K562 (cell line): Measurements from ENCODE around the gene COL9A3. TPM values are rescaled to one million over a fixed set of nuclear protein-coding genes. Genes with fewer than 3 reads are reported as not detected.

ENCODE experiments used
- ARID1B ChIP-seq: fragments of 450-650 bp; IDR thresholded peaks from 2 replicates; pipeline ENCODE4 v1.6.1; 2016; ENCODE audit warnings: antibody characterized with exemption, mild to moderate bottlenecking, inconsistent platforms
- BCOR ChIP-seq: fragments of 450-650 bp; IDR thresholded peaks from 2 replicates; pipeline ENCODE4 v1.6.1; 2016
- CBX3 ChIP-seq, 2 experiments: IDR thresholded peaks; 1 replicate in 1 of 2; 2 replicates in 1 of 2; pipeline ENCODE4 v1.6.1; 2012; ENCODE audit warnings: inconsistent platforms in 2 of 2, low read length in 2 of 2, borderline replicate concordance in 1 of 2, control low read depth in 1 of 2
- CCNT2 ChIP-seq: IDR thresholded peaks from 2 replicates; pipeline ENCODE4 v1.6.1; 2011; ENCODE audit warnings: borderline replicate concordance, low read depth, mild to moderate bottlenecking, moderate library complexity, mixed read lengths, low read length; ENCODE audit not compliant: insufficient read length; ENCODE audit errors: extremely low read depth
- CXXC5 ChIP-seq: fragments of 250-450 bp; sonication (Bioruptor Pico); IDR thresholded peaks from 2 replicates; pipeline ENCODE4 v1.8.0; 2022; ENCODE audit warnings: inconsistent platforms, mild to moderate bottlenecking, moderate library complexity
- DMBX1 ChIP-seq: fragments of 250-450 bp; sonication (Bioruptor Pico); IDR thresholded peaks from 2 replicates; pipeline ENCODE4 v1.8.0; 2022; ENCODE audit warnings: inconsistent platforms, mild to moderate bottlenecking, moderate library complexity, borderline replicate concordance
- EGR1 ChIP-seq: fragments of 450-650 bp; conservative IDR thresholded peaks from 2 replicates; pipeline ENCODE4 v1.6.1; 2017; ENCODE audit warnings: mild to moderate bottlenecking
- EP300 ChIP-seq: IDR thresholded peaks from 2 replicates; pipeline ENCODE4 v1.6.1; 2012; ENCODE audit warnings: low read length, improper control_type of control experiment
- ERF ChIP-seq: fragments of 450-650 bp; formaldehyde crosslinking; IDR thresholded peaks from 2 replicates; pipeline ENCODE4 v1.4.0; 2020; ENCODE audit warnings: mild to moderate bottlenecking, mixed read lengths
- GTF2E2 ChIP-seq: fragments of 200-800 bp; sonication (Bioruptor generic); IDR thresholded peaks from 2 replicates; pipeline ENCODE4 v1.6.1; 2016; ENCODE audit warnings: missing genetic modification characterization, missing compliant biosample characterization
- HNRNPH1 ChIP-seq: fragments of 200-400 bp; formaldehyde crosslinking; optimal IDR thresholded peaks from 2 replicates; pipeline ENCODE3; 2017; ENCODE audit warnings: low read depth, mild to moderate bottlenecking, low read length, moderate library complexity
- KDM1A ChIP-seq, 2 experiments: fragments of 450-650 bp; IDR thresholded peaks; 2 replicates each; pipeline ENCODE4 v1.6.1; 2016; ENCODE audit warnings: mild to moderate bottlenecking in 2 of 2
- MAZ ChIP-seq, 2 experiments: fragments of 450-650 bp in 1 of 2; sonication (generic) in 1 of 2; formaldehyde crosslinking; IDR thresholded peaks in 1 of 2; conservative IDR thresholded peaks in 1 of 2; 2 replicates each; pipeline versions ENCODE4 v1.4.0 to v1.5.0; 2020; ENCODE audit warnings: mild to moderate bottlenecking in 1 of 2, missing genetic modification reagents in 1 of 2
- MTF1 ChIP-seq: fragments of 250-450 bp; sonication (Bioruptor Pico); IDR thresholded peaks from 2 replicates; pipeline ENCODE4 v1.9.0; 2021; ENCODE audit warnings: moderate library complexity, mild to moderate bottlenecking, inconsistent platforms, borderline replicate concordance
- PATZ1 ChIP-seq: fragments of 250-450 bp; sonication (Bioruptor Pico); IDR thresholded peaks from 2 replicates; pipeline ENCODE4 v1.5.0; 2020; ENCODE audit warnings: mild to moderate bottlenecking, borderline replicate concordance
- PCBP1 ChIP-seq: fragments of 200-400 bp; formaldehyde crosslinking; IDR thresholded peaks from 2 replicates; pipeline ENCODE4 v1.6.1; 2018; ENCODE audit warnings: mild to moderate bottlenecking, low read depth, low read length; ENCODE audit not compliant: poor library complexity, severe bottlenecking
- POLR2B ChIP-seq: fragments of 450-650 bp; IDR thresholded peaks from 2 replicates; pipeline ENCODE4 v1.6.1; 2018; ENCODE audit warnings: low read depth; ENCODE audit not compliant: partially characterized antibody
- RB1 ChIP-seq: fragments of 450-650 bp; IDR thresholded peaks from 2 replicates; pipeline ENCODE4 v1.6.1; 2017; ENCODE audit warnings: low read depth, mild to moderate bottlenecking
- RCOR1 ChIP-seq, 2 experiments: IDR thresholded peaks; 2 replicates each; pipeline ENCODE4 v1.6.1; 2012; ENCODE audit warnings: low read depth in 2 of 2, low read length in 2 of 2, borderline replicate concordance in 1 of 2, improper control_type of control experiment in 1 of 2
- SAP30 ChIP-seq: fragments of 200-600 bp; sonication (generic); IDR thresholded peaks from 2 replicates; pipeline ENCODE4 v1.6.1; 2012; ENCODE audit warnings: borderline replicate concordance, low read depth, mild to moderate bottlenecking, moderate library complexity, low read length, control low read depth, inconsistent platforms; ENCODE audit not compliant: insufficient read depth, poor library complexity, severe bottlenecking
- SMC3 ChIP-seq: conservative IDR thresholded peaks from 2 replicates; pipeline ENCODE4 v1.6.1; 2011; ENCODE audit warnings: low read depth, low read length, improper control_type of control experiment; ENCODE audit not compliant: insufficient read depth
- ZBED1 ChIP-seq: IDR thresholded peaks from 2 replicates; pipeline ENCODE4 v1.6.1; 2014
- ZBTB1 ChIP-seq: sonication (generic); formaldehyde crosslinking; IDR thresholded peaks from 2 replicates; pipeline ENCODE4 v1.8.1; 2023; ENCODE audit warnings: missing genetic modification reagents, low read depth, mild to moderate bottlenecking, borderline replicate concordance
- ZFP1 ChIP-seq: fragments of 450-650 bp; formaldehyde crosslinking; IDR thresholded peaks from 2 replicates; pipeline ENCODE4 v1.4.0; 2020; ENCODE audit warnings: mild to moderate bottlenecking, mixed read lengths
- ZNF589 ChIP-seq: fragments of 200-800 bp; sonication (Bioruptor generic); IDR thresholded peaks from 2 replicates; pipeline ENCODE4 v1.6.1; 2016; ENCODE audit warnings: low read depth, missing genetic modification characterization, missing compliant biosample characterization
- ZNF644 ChIP-seq: fragments of 200-800 bp; sonication (Bioruptor generic); IDR thresholded peaks from 2 replicates; pipeline ENCODE4 v1.6.1; 2016; ENCODE audit warnings: low read depth, missing genetic modification characterization, missing compliant biosample characterization
- ZNF76 ChIP-seq: fragments of 250-450 bp; sonication (Bioruptor Pico); IDR thresholded peaks from 2 replicates; pipeline ENCODE4 v1.4.0; 2020; ENCODE audit warnings: mild to moderate bottlenecking, moderate library complexity, borderline replicate concordance
- polyA plus RNA-seq, 8 experiments: library from polyadenylated mRNA; depleted of rRNA in 4 of 8; stranded (reverse) in 5 of 8; unstranded in 3 of 8; fragments of >200 nt; fragmentation: Nextera tagmentation in 2 of 8; fragmentation: Illumina TruSeq in 1 of 8; extraction: Ambion mirVana in 2 of 8; extraction: Trizol in 1 of 8; gene quantifications; 2 replicates each; pipeline versions ENCODE4 v1.2.1 to v1.2.3, GENCODE V29; 2011 to 2014; ENCODE audit warnings: inconsistent platforms in 1 of 8, missing spikeins in 1 of 8
- total RNA-seq, 7 experiments: library from RNA; depleted of rRNA in 6 of 7; stranded (reverse); fragments of >200 nt in 6 of 7; fragmentation: Illumina TruSeq in 2 of 7; extraction: Trizol in 2 of 7; gene quantifications; 2 replicates each; pipeline versions ENCODE4 v1.2.1 to v1.2.3, GENCODE V29; 2011 to 2021; ENCODE audit warnings: low replicate concordance in 1 of 7

The COL9A3 gene
- total and polyA plus RNA-seq, 9 of the 15 experiments (the other 6 are each of a cell fraction or from before 2014, with no cell fraction given) = 0.14 to 3.6 (median 0.88) TPM; not detected in 1

- TF ChIP-seq ZFP1 (CRISPR knock-in tag) = no peak
- TF ChIP-seq DMBX1 (CRISPR knock-in tag) = 0 out of 2 replicates have a peak, but pooled peaks have one; percentile 56
- TF ChIP-seq ZBED1 = no peak
- peak; percentile 84 for TF ChIP-seq POLR2B
- TF ChIP-seq ERF (CRISPR knock-in tag) = 0 out of 2 replicates have a peak, but pooled peaks have one; percentile 56
- TF ChIP-seq MAZ (CRISPR knock-in tag; conservative IDR thresholded peaks at IDR 0.05 in 1 of 2, IDR thresholded peaks at IDR 0.05 in 1 of 2) = peak in 1 of 2 experiments; percentile 9; a peak in 2 of 4 replicates
- TF ChIP-seq CCNT2 = peak; percentile 96
- peak; percentile 42 for TF ChIP-seq SAP30
- no peak for TF ChIP-seq ARID1B
- TF ChIP-seq GTF2E2 (tag) = peak; percentile 72
- TF ChIP-seq ZNF644 (tag) = no peak; the same call in 1 of the 2 replicates
- TF ChIP-seq MTF1 (CRISPR knock-in tag) = no peak
- TF ChIP-seq ZBTB1 (CRISPR knock-in tag) = no peak
- TF ChIP-seq PCBP1 = peak; percentile 90
- peak in 1 of 2 experiments; percentile 27; a peak in 1 of 3 replicates for TF ChIP-seq CBX3 (IDR thresholded peaks at IDR 0.05; ENCODE audit: borderline replicate concordance in 1 of 2, low read length in 2 of 2)
- 0 out of 2 replicates have a peak, but pooled peaks have one; percentile 7 for TF ChIP-seq EP300
- TF ChIP-seq ZNF76 (CRISPR knock-in tag) = no peak
- no peak for TF ChIP-seq ZNF589 (CRISPR knock-in tag)
- TF ChIP-seq SMC3 = no peak
- no peak for TF ChIP-seq BCOR
- TF ChIP-seq EGR1 = peak; percentile 93
- peak; percentile 72 for TF ChIP-seq CXXC5 (CRISPR knock-in tag)
- TF ChIP-seq KDM1A (IDR thresholded peaks at IDR 0.05) = no peak
- TF ChIP-seq RB1 = peak; percentile 52; the same call in 1 of the 2 replicates
- no peak for TF ChIP-seq PATZ1
- peak in 1 of 2 experiments; percentile 7; a peak in 1 of 4 replicates for TF ChIP-seq RCOR1 (IDR thresholded peaks at IDR 0.05; ENCODE audit: borderline replicate concordance in 1 of 2, low read depth in 2 of 2, low read length in 2 of 2)
- no peak for TF ChIP-seq HNRNPH1
These were observed 22.7 kb upstream of the COL9A3 start (continued) for GRCh38 chr20:62794007-62794724.
